Heart left ventricle (tissue), 16 donors: ENCODE results near the gene CCL20. TPM values are rescaled to one million over a fixed set of nuclear protein-coding genes. Genes with fewer than 3 reads are reported as not detected.

Experiments used
- ATAC-seq, 4 donors: fragments of 200-7000 bp; cut with Tn5 transposase; one replicate each; pipeline ENCODE4 v1.9.1; 2020 to 2022; ENCODE audit warnings: moderate library complexity in 4 of 4, mild to moderate bottlenecking in 3 of 4, moderate number of reproducible peaks in 1 of 4
- DNase-seq, 5 donors: peaks; one replicate each; pipeline ENCODE4 v3.0.0-alpha.2; 2020
- H3K27ac ChIP-seq, 12 donors: fragments of 200-600 bp; sonication (generic) in 4 of 12; one replicate each; pipeline versions ENCODE4 v1.5.0 to v1.8.0; 2016 to 2022; ENCODE audit warnings: mild to moderate bottlenecking in 2 of 12
- H3K27me3 ChIP-seq, 9 donors: fragments of 200-600 bp; sonication (generic) in 2 of 9; one replicate each; pipeline versions ENCODE4 v1.5.1 to v1.8.0; 2016 to 2022; ENCODE audit warnings: mild to moderate bottlenecking in 3 of 9
- H3K36me3 ChIP-seq, 9 donors: fragments of 200-600 bp; sonication (generic) in 2 of 9; one replicate each; pipeline versions ENCODE4 v1.5.0 to v1.8.0; 2018 to 2022; ENCODE audit warnings: mild to moderate bottlenecking in 2 of 9
- H3K4me1 ChIP-seq, 12 donors: fragments of 200-600 bp; sonication (generic) in 4 of 12; one replicate each; pipeline versions ENCODE4 v1.5.0 to v1.8.0; 2016 to 2022; ENCODE audit warnings: mild to moderate bottlenecking in 3 of 12
- H3K4me3 ChIP-seq, 12 donors: fragments of 200-600 bp; sonication (generic) in 4 of 12; one replicate each; pipeline versions ENCODE4 v1.5.0 to v1.8.0; 2017 to 2022; ENCODE audit warnings: mild to moderate bottlenecking in 9 of 12, moderate library complexity in 4 of 12
- H3K9me3 ChIP-seq, 12 donors: fragments of 200-600 bp; sonication (generic) in 4 of 12; one replicate each; pipeline versions ENCODE4 v1.5.0 to v1.8.0; 2016 to 2022; ENCODE audit warnings: mild to moderate bottlenecking in 1 of 12
- CTCF ChIP-seq, 12 donors: fragments of 200-600 bp; sonication (generic) in 4 of 12; IDR thresholded peaks; one replicate each; pipeline versions ENCODE4 v1.5.0 to v1.8.0; 2018 to 2022; ENCODE audit warnings: antibody characterized with exemption in 12 of 12, mild to moderate bottlenecking in 5 of 12
- POLR2A ChIP-seq, 2 donors: fragments of 450-650 bp; IDR thresholded peaks; one replicate each; pipeline ENCODE4 v1.6.1; 2017; ENCODE audit warnings: antibody characterized with exemption in 2 of 2, mild to moderate bottlenecking in 2 of 2, moderate library complexity in 2 of 2
- WGBS, 4 donors: extraction: QIAGEN DNeasy Blood & Tissue Kit in 2 of 4; methylation state at CpG; one replicate each; pipeline versions ENCODE4 v1.1.5 to v1.1.7; 2013 to 2018; 5-methylcytosine and 5-hydroxymethylcytosine counted together
- intact Hi-C, 10 donors: fragments of 100-400 bp; cut with DNase I; formaldehyde crosslinking; loops; one replicate each; pipeline versions ENCODE4 v1.11.1 to v1.14.2; 2022
- polyA plus RNA-seq, 2 donors: library from polyadenylated mRNA; stranded (reverse); fragments of 200-250 nt; gene quantifications; one replicate each; pipeline ENCODE4 v1.2.3, GENCODE V29; 2013
- total RNA-seq, 9 donors: library from RNA; depleted of rRNA in 2 of 9; stranded (reverse); fragments of >200 nt in 2 of 9; fragmentation: NEBNext Ultra II Directional in 3 of 9; extraction: Animal tissue kit (Norgen Biotek cat#: 25700) in 3 of 9; gene quantifications; one replicate each; pipeline versions ENCODE4 v1.1.0 to v1.2.4, GENCODE V29; 2016 to 2023
- donor health status: ischemic (EF 13 %, LVEDD 7.1; RV severe dilation, severe dysfunction).
- donor health status: healthy with polysubstance abuse.
- donor health status: DM: no; HTN: yes; CAD: no.
- donor health status: DM: no; HTN: no; CAD: no.
- donor health status: ischemic (EF 25% LVEDD 6.9; RV normal size, moderate dysfunction).
- donor health status: ischemic (EF 25% LVEDD 5.7; RV mildly dilated, moderate dysfunction).
- donor health status: healthy.
- donor health status: DM: yes; HTN: yes; CAD: no.
- donor health status: ischemic (EF 35%, LVEDD 5.7; RV mildly dilated, moderate dysfunction).
- donor health status: nonischemic (EF 11% LVEDD 7.7; RV severe dilation, severe dysfunction).
- donor health status: DM: yes; HTN: yes; CAD: no.
- donor health status: PGD.
- donor health status: ischemic (EF 29% LVEDD 5.4; RV normal size, mild dysfunction).
- donor health status: nonischemic (EF 23%, LVEDD 6.1; RV moderate dilation, normal function).

The CCL20 gene
- total and polyA plus RNA-seq, 11 donors, result 0.48 to 1.1 TPM; not detected in 9

- no peaks in the 10 kb centered on the region for H3K9me3 ChIP-seq
- ATAC-seq, result peak; percentile 36 to 86 (median 68)
- H3K36me3 ChIP-seq, result no peaks in the 10 kb centered on the region
- DNase-seq, result peak; percentile 29 to 95 (median 66)
- peaks cover 0 to 20% (median 0%) of the 10 kb centered on the region in 12 donors for H3K4me1 ChIP-seq
- peaks cover 0 to 21% (median 2%) of the 10 kb centered on the region in 9 donors for H3K27me3 ChIP-seq
- no peak overlapping the region for H3K4me3 ChIP-seq
- 17 to 22% (median 18%) methylated on average over 10 of the region's 10 CpGs for WGBS, 4 donors
- intact Hi-C loops, result no loop called here
- peak overlapping the region in 4 of 12 donors; percentile 12 to 71 (median 57) for H3K27ac ChIP-seq
- TF ChIP-seq POLR2A (IDR thresholded peaks at IDR 0.05) (no peak), CTCF (IDR thresholded peaks at IDR 0.05) (no peak)
Observed at GRCh38 chr2:227817850-227818674, 4.4 kb downstream of the CCL20 start.

- H3K36me3 ChIP-seq, result no peaks in the 10 kb centered on the region
- H3K27me3 ChIP-seq, result peaks cover 0 to 20% (median 2%) of the 10 kb centered on the region in 9 donors
- H3K9me3 ChIP-seq, result no peaks in the 10 kb centered on the region
- DNase-seq, result peak in 1 of 5 donors; percentile 69
- no peak overlapping the region for H3K4me3 ChIP-seq
- peak overlapping the region in 3 of 12 donors; percentile 46 to 71 (median 47) for H3K27ac ChIP-seq
- peaks cover 0 to 20% (median 0%) of the 10 kb centered on the region in 12 donors for H3K4me1 ChIP-seq
- WGBS, 4 donors, result 33 to 44% (median 39%) methylated on average over 9 of the region's 9 CpGs
- no peak for TF ChIP-seq CTCF (IDR thresholded peaks at IDR 0.05)
- no peak for TF ChIP-seq POLR2A (IDR thresholded peaks at IDR 0.05)
- intact Hi-C loops, result no loop called here
- peak; percentile 56 to 93 (median 72) for ATAC-seq
Observed at GRCh38 chr2:227818675-227819397, 5.2 kb downstream of the CCL20 start.

- H3K4me1 ChIP-seq, result peaks cover 0 to 20% (median 0%) of the 10 kb centered on the region in 12 donors
- H3K27ac ChIP-seq, result peak overlapping the region in 2 of 12 donors; percentile 47 to 71
- H3K36me3 ChIP-seq, result no peaks in the 10 kb centered on the region
- H3K4me3 ChIP-seq, result no peak overlapping the region
- H3K27me3 ChIP-seq, result peaks cover 0 to 15% (median 2%) of the 10 kb centered on the region in 9 donors
- whole genome bisulfite sequencing, 4 donors, result 86 to 90% (median 87%) methylated on average over 3 of the region's 3 CpGs
- no peaks in the 10 kb centered on the region for H3K9me3 ChIP-seq
- ATAC-seq, result no peak
- no peak for TF ChIP-seq POLR2A (IDR thresholded peaks at IDR 0.05)
- TF ChIP-seq CTCF (IDR thresholded peaks at IDR 0.05), result no peak
- no peak for DNase-seq
- intact Hi-C loops, result no loop called here
Observed at GRCh38 chr2:227819398-227819697, 5.7 kb downstream of the CCL20 start.
